Measurements from ENCODE around the gene MNAT1. TPM values are rescaled to one million over a fixed set of nuclear protein-coding genes. Genes with fewer than 3 reads are reported as not detected.

The MNAT1 gene
- total and polyA plus RNA-seq, 10 donors = 11.9 to 34.3 (median 22.0) TPM

- no peak overlapping the region for H3K27ac ChIP-seq
- no peaks in the 10 kb centered on the region for H3K36me3 ChIP-seq
- intact Hi-C loops (cut with DNase I; ENCODE audit: low total_unique reads) = no loop called here
- H3K4me1 ChIP-seq = no peaks in the 10 kb centered on the region
- DNase-seq = no peak
- no peak overlapping the region for H3K4me3 ChIP-seq
- peaks cover 0 to 10% (median 6%) of the 10 kb centered on the region in 8 donors for H3K9me3 ChIP-seq
- no peaks in the 10 kb centered on the region for H3K27me3 ChIP-seq (replicated peaks in 1 of 7)
- TF ChIP-seq POLR2AphosphoS5 (IDR thresholded peaks at IDR 0.05) (no peak), POLR2A (IDR thresholded peaks at IDR 0.05) (no peak)
- TF ChIP-seq, protein P1, sequence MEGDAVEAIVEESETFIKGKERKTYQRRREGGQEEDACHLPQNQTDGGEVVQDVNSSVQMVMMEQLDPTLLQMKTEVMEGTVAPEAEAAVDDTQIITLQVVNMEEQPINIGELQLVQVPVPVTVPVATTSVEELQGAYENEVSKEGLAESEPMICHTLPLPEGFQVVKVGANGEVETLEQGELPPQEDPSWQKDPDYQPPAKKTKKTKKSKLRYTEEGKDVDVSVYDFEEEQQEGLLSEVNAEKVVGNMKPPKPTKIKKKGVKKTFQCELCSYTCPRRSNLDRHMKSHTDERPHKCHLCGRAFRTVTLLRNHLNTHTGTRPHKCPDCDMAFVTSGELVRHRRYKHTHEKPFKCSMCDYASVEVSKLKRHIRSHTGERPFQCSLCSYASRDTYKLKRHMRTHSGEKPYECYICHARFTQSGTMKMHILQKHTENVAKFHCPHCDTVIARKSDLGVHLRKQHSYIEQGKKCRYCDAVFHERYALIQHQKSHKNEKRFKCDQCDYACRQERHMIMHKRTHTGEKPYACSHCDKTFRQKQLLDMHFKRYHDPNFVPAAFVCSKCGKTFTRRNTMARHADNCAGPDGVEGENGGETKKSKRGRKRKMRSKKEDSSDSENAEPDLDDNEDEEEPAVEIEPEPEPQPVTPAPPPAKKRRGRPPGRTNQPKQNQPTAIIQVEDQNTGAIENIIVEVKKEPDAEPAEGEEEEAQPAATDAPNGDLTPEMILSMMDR (IDR thresholded peaks at IDR 0.05 in 8 of 11, conservative IDR thresholded peaks at IDR 0.05 in 3 of 11) = no peak
Observed at GRCh38 chr14:60905923-60906322, 171.4 kb downstream of the MNAT1 start.

DNA sequence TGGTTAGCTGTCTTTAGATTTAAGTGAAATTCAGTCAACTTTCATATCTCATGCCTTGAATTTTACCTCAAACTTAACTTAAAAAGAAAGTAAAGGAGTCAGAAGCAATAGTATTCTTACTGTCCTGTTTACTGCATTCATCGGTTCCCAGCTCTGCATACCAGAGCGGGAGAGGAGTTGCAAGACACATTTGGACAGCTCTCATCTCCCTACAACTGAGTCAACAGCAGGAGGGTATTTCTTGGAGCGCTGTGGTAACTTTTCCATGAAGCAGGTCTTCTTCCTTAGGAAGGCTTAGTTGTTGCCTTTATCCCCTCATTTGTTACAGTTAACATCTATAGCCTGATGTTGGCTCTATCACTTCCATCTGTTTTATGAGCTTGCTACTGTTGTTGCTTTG lies 181.2 kb downstream of the MNAT1 start:
- intact Hi-C loops (cut with DNase I; ENCODE audit: low total_unique reads) = no loop called here
- no peak overlapping the region for H3K4me3 ChIP-seq
- no peaks in the 10 kb centered on the region for H3K27me3 ChIP-seq (replicated peaks in 1 of 7)
- H3K9me3 ChIP-seq = peaks cover 0 to 9% (median 0%) of the 10 kb centered on the region in 8 donors
- WGBS, 5 donors = 78 to 97% (median 94%) methylated on average over 3 of the region's 3 CpGs
- H3K27ac ChIP-seq = no peak overlapping the region
- TF ChIP-seq POLR2A (IDR thresholded peaks at IDR 0.05) (no peak), POLR2AphosphoS5 (IDR thresholded peaks at IDR 0.05) (no peak)
- TF ChIP-seq, protein P1 (IDR thresholded peaks at IDR 0.05 in 8 of 11, conservative IDR thresholded peaks at IDR 0.05 in 3 of 11) = no peak
- H3K36me3 ChIP-seq = peaks cover 0 to 12% (median 0%) of the 10 kb centered on the region in 6 donors
- no peaks in the 10 kb centered on the region for H3K4me1 ChIP-seq
- DNase-seq = no peak

GRCh38 chr14:60922050-60922449 lies 187.5 kb downstream of the MNAT1 start:
- no peak for DNase-seq

DNA sequence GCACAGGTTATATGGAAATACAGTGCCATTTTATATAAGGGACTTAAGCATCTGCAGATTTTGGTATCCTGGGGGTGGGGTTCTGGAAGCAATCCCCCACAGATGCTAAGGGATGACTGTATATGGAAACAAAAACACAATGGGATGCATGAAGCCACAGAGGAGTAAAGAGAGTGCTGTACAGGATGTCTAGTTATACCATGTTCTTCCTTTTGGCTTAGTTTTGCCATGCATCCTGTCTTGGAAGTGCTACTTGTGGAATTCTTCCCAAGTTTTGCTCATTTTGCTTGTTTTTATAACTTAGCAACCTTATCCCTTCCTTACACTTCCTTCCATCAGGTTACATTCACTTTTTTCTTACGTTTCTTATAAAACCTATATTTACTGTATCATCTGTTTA lies 190.7 kb downstream of the MNAT1 start:
- Histone ChIP-seq H3K4me1 (no peaks in the 10 kb centered on the region), H3K4me3 (no peak overlapping the region), H3K27me3 (replicated peaks in 1 of 7) (no peaks in the 10 kb centered on the region), H3K9me3 (no peaks in the 10 kb centered on the region), H3K27ac (no peak overlapping the region), H3K36me3 (no peaks in the 10 kb centered on the region)
- 90 to 98% (median 93%) methylated on average over 1 of the region's 1 CpG for WGBS, 5 donors
- intact Hi-C loops (cut with DNase I; ENCODE audit: low total_unique reads) = no loop called here
- no peak for DNase-seq
- no peak for TF ChIP-seq POLR2A (IDR thresholded peaks at IDR 0.05)
- no peak for TF ChIP-seq POLR2AphosphoS5 (IDR thresholded peaks at IDR 0.05)
- TF ChIP-seq, protein P1 (IDR thresholded peaks at IDR 0.05 in 8 of 11, conservative IDR thresholded peaks at IDR 0.05 in 3 of 11) = no peak

More at GRCh38 chr14:60922050-60922449, 187.5 kb downstream of the MNAT1 start:
- Histone ChIP-seq H3K4me1 (no peaks in the 10 kb centered on the region), H3K9me3 (no peaks in the 10 kb centered on the region), H3K36me3 (peaks cover 0 to 12% (median 0%) of the 10 kb centered on the region in 6 donors), H3K27ac (no peak overlapping the region), H3K4me3 (no peak overlapping the region), H3K27me3 (replicated peaks in 1 of 7) (no peaks in the 10 kb centered on the region)
- intact Hi-C loops (cut with DNase I; ENCODE audit: low total_unique reads) = no loop called here
- 95 to 98% (median 97%) methylated on average over 2 of the region's 2 CpGs for WGBS, 5 donors
- TF ChIP-seq POLR2AphosphoS5 (IDR thresholded peaks at IDR 0.05) (no peak), POLR2A (IDR thresholded peaks at IDR 0.05) (no peak)
- TF ChIP-seq, protein P1 (IDR thresholded peaks at IDR 0.05 in 8 of 11, conservative IDR thresholded peaks at IDR 0.05 in 3 of 11) = no peak

Measured in spleen (tissue), 11 donors.